ENCODE data around the gene FGD6. TPM values are rescaled to one million over a fixed set of nuclear protein-coding genes. Genes with fewer than 3 reads are reported as not detected.

The FGD6 gene
- total RNA-seq, 1 experiment from 2014 or later = 28.3 TPM

DNA sequence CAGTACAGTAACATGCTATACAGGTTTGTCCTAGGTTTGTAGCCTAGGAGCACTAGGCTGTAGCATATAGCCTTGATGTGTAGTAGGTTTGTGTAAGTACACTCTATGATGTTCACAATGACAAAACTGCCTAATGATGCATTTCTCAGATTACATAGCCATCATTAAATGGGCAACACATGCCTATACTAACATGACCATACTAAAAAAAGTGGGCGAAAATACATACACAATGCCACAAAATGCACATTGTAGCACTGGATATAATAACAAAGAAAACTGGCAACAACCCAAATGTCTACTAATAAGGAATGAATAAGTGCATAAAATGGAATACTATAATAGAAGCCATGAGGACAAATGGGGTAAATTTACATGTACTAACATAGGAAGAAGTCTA, 182.5 kb downstream of the FGD6 start:
- TF ChIP-seq POLR2AphosphoS5 (IDR thresholded peaks at IDR 0.05; ENCODE audit: low read depth, low read length) (no peak), SIN3A (IDR thresholded peaks at IDR 0.05; ENCODE audit: borderline replicate concordance, insufficient read depth, low read depth, low read length) (no peak), TCF7L2 (IDR thresholded peaks at IDR 0.05; ENCODE audit: low read depth, low read length) (no peak), CTCF (IDR thresholded peaks at IDR 0.05) (no peak)
- TF ChIP-seq, protein P1, sequence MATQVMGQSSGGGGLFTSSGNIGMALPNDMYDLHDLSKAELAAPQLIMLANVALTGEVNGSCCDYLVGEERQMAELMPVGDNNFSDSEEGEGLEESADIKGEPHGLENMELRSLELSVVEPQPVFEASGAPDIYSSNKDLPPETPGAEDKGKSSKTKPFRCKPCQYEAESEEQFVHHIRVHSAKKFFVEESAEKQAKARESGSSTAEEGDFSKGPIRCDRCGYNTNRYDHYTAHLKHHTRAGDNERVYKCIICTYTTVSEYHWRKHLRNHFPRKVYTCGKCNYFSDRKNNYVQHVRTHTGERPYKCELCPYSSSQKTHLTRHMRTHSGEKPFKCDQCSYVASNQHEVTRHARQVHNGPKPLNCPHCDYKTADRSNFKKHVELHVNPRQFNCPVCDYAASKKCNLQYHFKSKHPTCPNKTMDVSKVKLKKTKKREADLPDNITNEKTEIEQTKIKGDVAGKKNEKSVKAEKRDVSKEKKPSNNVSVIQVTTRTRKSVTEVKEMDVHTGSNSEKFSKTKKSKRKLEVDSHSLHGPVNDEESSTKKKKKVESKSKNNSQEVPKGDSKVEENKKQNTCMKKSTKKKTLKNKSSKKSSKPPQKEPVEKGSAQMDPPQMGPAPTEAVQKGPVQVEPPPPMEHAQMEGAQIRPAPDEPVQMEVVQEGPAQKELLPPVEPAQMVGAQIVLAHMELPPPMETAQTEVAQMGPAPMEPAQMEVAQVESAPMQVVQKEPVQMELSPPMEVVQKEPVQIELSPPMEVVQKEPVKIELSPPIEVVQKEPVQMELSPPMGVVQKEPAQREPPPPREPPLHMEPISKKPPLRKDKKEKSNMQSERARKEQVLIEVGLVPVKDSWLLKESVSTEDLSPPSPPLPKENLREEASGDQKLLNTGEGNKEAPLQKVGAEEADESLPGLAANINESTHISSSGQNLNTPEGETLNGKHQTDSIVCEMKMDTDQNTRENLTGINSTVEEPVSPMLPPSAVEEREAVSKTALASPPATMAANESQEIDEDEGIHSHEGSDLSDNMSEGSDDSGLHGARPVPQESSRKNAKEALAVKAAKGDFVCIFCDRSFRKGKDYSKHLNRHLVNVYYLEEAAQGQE (IDR thresholded peaks at IDR 0.05; ENCODE audit: insufficient read depth in 1 of 2, low read depth in 2 of 2, low read length in 1 of 2) = no peak
- no TSS peak for BruUV-seq (replicated peaks)
- no peak for DNase-seq (ENCODE audit: low read depth, low spot score)
- ChIA-PET POLR2A (no interaction called here), CTCF (no interaction called here)
- Histone ChIP-seq H3K4me1 (ENCODE audit: control insufficient read depth, insufficient read depth, low read length) (no peaks in the 10 kb centered on the region), H3K4me3 (ENCODE audit: low read depth in 2 of 2, low read length in 2 of 2) (no peak overlapping the region), H3K9me3 (ENCODE audit: control insufficient read depth, insufficient read depth, low read depth, low read length) (no peaks in the 10 kb centered on the region), H3K27me3 (ENCODE audit: control insufficient read depth, insufficient read depth, low read length) (no peaks in the 10 kb centered on the region), H3K27ac (ENCODE audit: low read length) (no peak overlapping the region), H3K36me3 (ENCODE audit: control insufficient read depth, insufficient read depth, low read length) (peaks cover 24% of the 10 kb centered on the region; the same call in 1 of the 2 replicates)
- intact Hi-C loops (cut with micrococcal nuclease; ENCODE audit: unreplicated experiment) = no loop called here
- in situ Hi-C loops (cut with HindIII; ENCODE audit: low pct_unique_long_range_greater_than_20kb, low sequenced_read_pairs) = no loop called here
- ATAC-seq = no peak

Other genes starting within 250 kb of the FGD6 start
- gene NDUFA12, start 213.8 kb downstream of the FGD6 start, total RNA-seq (2021; ENCODE audit: unreplicated experiment) = 108 TPM
- 84.6 TPM for gene NR2C1, start 143.8 kb downstream of the FGD6 start, total RNA-seq (2021; ENCODE audit: unreplicated experiment)
- gene VEZT, start 340 bp upstream of the FGD6 start, total RNA-seq (2021; ENCODE audit: unreplicated experiment) = 70.6 TPM

All from Panc1 (cell line).